Glutamatergic neuron (in vitro differentiated cells): Measurements from ENCODE around the gene FAM227B. TPM values are rescaled to one million over a fixed set of nuclear protein-coding genes. Genes with fewer than 3 reads are reported as not detected.

Experiments used
- DNase-seq: peaks from one replicate; pipeline ENCODE4 v3.0.0; 2022
- H3K27ac Mint-ChIP-seq: one replicate; pipeline ENCODE4 v1.8.0; 2020; ENCODE audit warnings: mild to moderate bottlenecking, mixed read lengths, inconsistent platforms; ENCODE audit not compliant: unreplicated experiment
- H3K27me3 Mint-ChIP-seq: one replicate; pipeline ENCODE4 v1.8.0; 2020; ENCODE audit warnings: mild to moderate bottlenecking, moderate library complexity, mixed read lengths, inconsistent platforms; ENCODE audit not compliant: unreplicated experiment
- H3K36me3 Mint-ChIP-seq: one replicate; pipeline ENCODE4 v1.8.0; 2020; ENCODE audit warnings: mild to moderate bottlenecking, mixed read lengths, inconsistent platforms; ENCODE audit not compliant: unreplicated experiment
- H3K4me1 Mint-ChIP-seq: one replicate; pipeline ENCODE4 v1.8.0; 2020; ENCODE audit warnings: mild to moderate bottlenecking, low read depth, mixed read lengths, inconsistent platforms; ENCODE audit not compliant: unreplicated experiment
- H3K4me3 Mint-ChIP-seq: one replicate; pipeline ENCODE4 v1.8.0; 2020; ENCODE audit warnings: mild to moderate bottlenecking, mixed read lengths, inconsistent platforms; ENCODE audit not compliant: unreplicated experiment
- H3K9me3 Mint-ChIP-seq: one replicate; pipeline ENCODE4 v1.8.0; 2020; ENCODE audit warnings: mild to moderate bottlenecking, moderate library complexity, mixed read lengths, inconsistent platforms; ENCODE audit not compliant: unreplicated experiment
- CTCF ChIP-seq: fragments of 200-600 bp; sonication (generic); IDR thresholded peaks from one replicate; pipeline ENCODE4 v1.5.0; 2021; ENCODE audit not compliant: partially characterized antibody, unreplicated experiment
- total RNA-seq: library from RNA; stranded (reverse); fragmentation: NEBNext Ultra II Directional; extraction: Animal tissue kit (Norgen Biotek cat#: 25700); gene quantifications from one replicate; pipeline ENCODE4 v1.2.1, GENCODE V29; 2021; ENCODE audit not compliant: unreplicated experiment

FAM227B gene
- total RNA-seq, 1 donor from 2014 or later: 3.2 TPM

GRCh38 chr15:49452595-49452994 lies 168.0 kb downstream of the FAM227B start:
- Mint-ChIP-seq H3K4me1 (no peaks in the 10 kb centered on the region), H3K36me3 (no peaks in the 10 kb centered on the region), H3K27me3 (no peaks in the 10 kb centered on the region), H3K4me3 (no peak overlapping the region), H3K27ac (no peak overlapping the region), H3K9me3 (no peaks in the 10 kb centered on the region)
- no peak for DNase-seq
- TF ChIP-seq CTCF: no peak

- Mint-ChIP-seq H3K4me3 (no peak overlapping the region), H3K36me3 (no peaks in the 10 kb centered on the region), H3K9me3 (no peaks in the 10 kb centered on the region), H3K27me3 (no peaks in the 10 kb centered on the region), H3K27ac (no peak overlapping the region), H3K4me1 (no peaks in the 10 kb centered on the region)
- no peak for DNase-seq
- no peak for TF ChIP-seq CTCF
These were observed 178.8 kb downstream of the FAM227B start for GRCh38 chr15:49441816-49442215.

GRCh38 chr15:49441356-49441755 lies 179.3 kb downstream of the FAM227B start:
- Mint-ChIP-seq H3K27me3 (no peaks in the 10 kb centered on the region), H3K36me3 (no peaks in the 10 kb centered on the region), H3K4me1 (no peaks in the 10 kb centered on the region), H3K9me3 (no peaks in the 10 kb centered on the region), H3K4me3 (no peak overlapping the region), H3K27ac (no peak overlapping the region)
- no peak for TF ChIP-seq CTCF
- no peak for DNase-seq

- TF ChIP-seq CTCF: no peak
- H3K27ac Mint-ChIP-seq: no peak overlapping the region
- H3K36me3 Mint-ChIP-seq: no peaks in the 10 kb centered on the region
- no peaks in the 10 kb centered on the region for H3K9me3 Mint-ChIP-seq
- H3K4me1 Mint-ChIP-seq: no peaks in the 10 kb centered on the region
- H3K4me3 Mint-ChIP-seq: no peak overlapping the region
- no peak for DNase-seq
- no peaks in the 10 kb centered on the region for H3K27me3 Mint-ChIP-seq
These were observed 180.8 kb downstream of the FAM227B start for GRCh38 chr15:49439678-49440395.

GRCh38 chr15:49438962-49439631 lies 181.5 kb downstream of the FAM227B start:
- Mint-ChIP-seq H3K27me3 (no peaks in the 10 kb centered on the region), H3K4me1 (no peaks in the 10 kb centered on the region), H3K27ac (no peak overlapping the region), H3K9me3 (no peaks in the 10 kb centered on the region), H3K36me3 (no peaks in the 10 kb centered on the region), H3K4me3 (no peak overlapping the region)
- TF ChIP-seq CTCF: no peak
- DNase-seq: no peak
